ENCODE data around the gene RBM14. TPM values are rescaled to one million over a fixed set of nuclear protein-coding genes. Genes with fewer than 3 reads are reported as not detected.

The RBM14 gene
- total RNA-seq, 2 experiments from 2014 or later, result 122 to 137 TPM

- Mint-ChIP-seq H3K9me3 (ENCODE audit: low read depth) (no peaks in the 10 kb centered on the region), H3K27ac (peak overlapping the region; percentile 94), H3K27me3 (no peaks in the 10 kb centered on the region), H3K4me1 (peaks cover 30% of the 10 kb centered on the region), H3K36me3 (ENCODE audit: low read depth) (peaks cover 16% of the 10 kb centered on the region), H3K4me3 (peak overlapping the region; percentile 85)
- intact Hi-C loops (cut with DNase I, micrococcal nuclease), result loop anchor here (5.0 to 10.0 kb wide), 2 partner anchors 242 to 329 kb away; partner anchors contain the start of genes B4GAT1 (in 1 of the 2), BRMS1 (in 1 of the 2) and MRPL11 (in 1 of the 2)
- DNase-seq (no peak), ATAC-seq (no peak)
- CTCF ChIA-PET, result interaction anchor here (0.6 to 5.4 kb wide), 9 partner anchors 13 to 296 kb away, joined by 3 to 99 read pairs (median 4); partner anchors contain the start of genes BBS1, CCDC87 and CCS
- POLR2A ChIA-PET, result interaction anchor here (0.6 to 2.5 kb wide), 3 partner anchors 55 to 603 kb away, joined by 3 to 10 read pairs (median 3); partner anchors contain the start of gene RBM14
Measured at GRCh38 chr11:66676282-66676919, 60.0 kb downstream of the RBM14 start.

Other genes starting within 250 kb of the RBM14 start
- gene SLC29A2, start 244.9 kb upstream of the RBM14 start, total RNA-seq, result 10 to 100 TPM; 13.6 to 14.4 TPM
- gene NPAS4, start 195.6 kb upstream of the RBM14 start, total RNA-seq, result under 1 TPM; 0.07 TPM
- 100 to 1,000 TPM; 115 to 120 TPM for gene MRPL11, start 177.8 kb upstream of the RBM14 start, total RNA-seq
- 1 to 10 TPM; 5.7 to 7.0 TPM for gene PELI3, start 149.7 kb upstream of the RBM14 start, total RNA-seq
- gene DPP3, start 136.2 kb upstream of the RBM14 start, total RNA-seq, result 10 to 100 TPM; 87.1 to 91.9 TPM
- 10 to 100 TPM in 1 of 2 experiments, 1 to 10 TPM in 1; 9.4 to 10.7 TPM for gene BBS1, start 106.0 kb upstream of the RBM14 start, total RNA-seq
- 10 to 100 TPM in 1 of 2 experiments, 1 to 10 TPM in 1; 9.7 to 11.3 TPM for gene ZDHHC24, start 70.6 kb upstream of the RBM14 start, total RNA-seq
- under 1 TPM; 0.26 to 0.27 TPM for gene ACTN3, start 69.7 kb upstream of the RBM14 start, total RNA-seq
- gene CTSF, start 48.0 kb upstream of the RBM14 start, total RNA-seq, result 1 to 10 TPM; 1.3 to 2.0 TPM
- gene CCDC87, start 23.6 kb upstream of the RBM14 start, total RNA-seq, result under 1 TPM; 0.09 to 0.14 TPM
- 10 to 100 TPM; 16.3 to 24.0 TPM for gene CCS, start 23.4 kb upstream of the RBM14 start, total RNA-seq
- gene RBM4, start 22.1 kb downstream of the RBM14 start, total RNA-seq, result 100 to 1,000 TPM; 104 to 122 TPM
- 10 to 100 TPM; 14.7 to 14.8 TPM for gene RBM4B, start 61.3 kb downstream of the RBM14 start, total RNA-seq
- gene SPTBN2, start 112.6 kb downstream of the RBM14 start, total RNA-seq, result 1 to 10 TPM; 1.3 to 1.6 TPM
- 10 to 100 TPM; 24.9 to 25.6 TPM for gene RCE1, start 226.8 kb downstream of the RBM14 start, total RNA-seq
- 10 to 100 TPM; 19.2 to 22.7 TPM for gene LRFN4, start 240.4 kb downstream of the RBM14 start, total RNA-seq